ENCODE measurements around the gene CIP2A. TPM values are rescaled to one million over a fixed set of nuclear protein-coding genes. Genes with fewer than 3 reads are reported as not detected.

Gene CIP2A
- total and polyA plus RNA-seq, 2 of the 8 experiments (the other 6 are each of a cell fraction or from before 2014, with no cell fraction given): 11.9 to 38.0 TPM

DNA sequence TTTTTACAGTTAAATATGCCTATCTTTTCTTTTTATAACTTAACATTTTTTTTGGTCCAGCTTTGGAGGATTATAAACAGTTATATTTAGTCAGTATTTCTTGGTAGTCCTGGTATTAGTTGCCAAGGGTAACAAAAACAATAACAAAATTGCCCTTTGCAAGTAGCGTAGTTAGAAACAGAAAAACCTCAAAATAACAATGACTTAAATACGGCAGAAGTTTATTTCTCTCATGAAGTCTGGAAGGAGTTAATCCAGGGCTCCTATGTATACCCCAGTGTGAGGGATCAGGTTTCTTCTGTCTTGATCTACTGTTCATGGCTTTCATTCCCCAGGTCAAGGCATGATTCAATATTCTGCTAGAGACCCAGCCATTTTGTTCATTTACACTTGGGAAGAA is 64.7 kb downstream of the CIP2A start:
- Histone ChIP-seq H3K23ac (ENCODE audit: insufficient read length) (no peak overlapping the region), H2BK20ac (ENCODE audit: low read length) (no peak overlapping the region), H3K14ac (ENCODE audit: insufficient read length) (no peak overlapping the region), H4K5ac (ENCODE audit: insufficient read length, low read depth, low read length) (no peak overlapping the region), H4K20me1 (replicated peaks in 1 of 2; ENCODE audit: control insufficient read depth in 1 of 2, insufficient read depth in 2 of 2, low read length in 2 of 2) (no peaks in the 10 kb centered on the region), H2BK5ac (ENCODE audit: low read depth, low read length) (no peak overlapping the region), H3K4me2 (ENCODE audit: insufficient read depth in 1 of 2, low read depth in 2 of 2, low read length in 2 of 2) (no peak overlapping the region), H3K23me2 (ENCODE audit: low read depth, low read length) (no peaks in the 10 kb centered on the region), H3K27me3 (replicated peaks in 1 of 4; ENCODE audit: control insufficient read depth in 3 of 4, extremely low read depth in 1 of 4, insufficient read depth in 3 of 4, low read length in 3 of 4) (no peaks in the 10 kb centered on the region), H3K27ac (ENCODE audit: low read depth, low read length) (no peak overlapping the region), H2BK15ac (ENCODE audit: low read length) (no peak overlapping the region), H3K36me3 (ENCODE audit: control insufficient read depth in 2 of 4, insufficient read depth in 4 of 4, low read length in 3 of 4) (no peaks in the 10 kb centered on the region), H3K18ac (ENCODE audit: extremely low read depth, low read length) (no peak overlapping the region), H2BK120ac (replicated peaks; ENCODE audit: low read depth, low read length) (no peak overlapping the region), H2BK12ac (ENCODE audit: low read depth, low read length) (no peak overlapping the region), H4K8ac (ENCODE audit: extremely low read depth, insufficient read depth, low read length) (no peak overlapping the region), H2AFZ (ENCODE audit: low read length) (no peak overlapping the region), H3K9me3 (ENCODE audit: insufficient read depth in 2 of 2, low read depth in 1 of 2, low read length in 1 of 2) (no peaks in the 10 kb centered on the region), H3K79me2 (ENCODE audit: control insufficient read depth in 1 of 2, insufficient read depth in 2 of 2, low read length in 2 of 2) (no peaks in the 10 kb centered on the region), H4K91ac (replicated peaks; ENCODE audit: insufficient read length, low read length) (no peak overlapping the region), H2AK5ac (ENCODE audit: low read depth, low read length) (no peak overlapping the region), H3K4ac (replicated peaks; ENCODE audit: insufficient read length, low read depth, low read length) (no peak overlapping the region), H3K4me3 (ENCODE audit: extremely low read depth in 1 of 4, insufficient read depth in 2 of 4, low read depth in 3 of 4, low read length in 4 of 4) (no peak overlapping the region), H3K9ac (replicated peaks in 1 of 4; ENCODE audit: extremely low read depth in 1 of 4, low read depth in 3 of 4, low read length in 3 of 4) (no peak overlapping the region), H3K56ac (replicated peaks; ENCODE audit: insufficient read length, low read depth, low read length) (no peak overlapping the region), H3K4me1 (replicated peaks in 1 of 4; ENCODE audit: control insufficient read depth in 3 of 4, insufficient read depth in 4 of 4, low read length in 3 of 4) (no peaks in the 10 kb centered on the region), H3K79me1 (ENCODE audit: low read depth, low read length) (no peaks in the 10 kb centered on the region)
- POLR2A ChIA-PET (ENCODE audit: partially characterized antibody): interaction anchor here (0.6 to 0.9 kb wide), 2 partner anchors 13 to 19 kb away, joined by 3 read pairs; no protein-coding TSS in a partner anchor
- TF ChIP-seq SP2 (IDR thresholded peaks at IDR 0.05; ENCODE audit: low read length): no peak
- no peak for TF ChIP-seq MAFK (IDR thresholded peaks at IDR 0.05; ENCODE audit: low read depth, low read length)
- TF ChIP-seq, protein P1, sequence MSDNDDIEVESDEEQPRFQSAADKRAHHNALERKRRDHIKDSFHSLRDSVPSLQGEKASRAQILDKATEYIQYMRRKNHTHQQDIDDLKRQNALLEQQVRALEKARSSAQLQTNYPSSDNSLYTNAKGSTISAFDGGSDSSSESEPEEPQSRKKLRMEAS (IDR thresholded peaks at IDR 0.05): no peak
- no peak for TF ChIP-seq CHD2 (IDR thresholded peaks at IDR 0.05; ENCODE audit: low read length)
- TF ChIP-seq POLR2AphosphoS5 (IDR thresholded peaks at IDR 0.05; ENCODE audit: low read depth, low read length): no peak
- TF ChIP-seq CHD1 (IDR thresholded peaks at IDR 0.05; ENCODE audit: low read depth, low read length): no peak
- no peak for TF ChIP-seq JUN (IDR thresholded peaks at IDR 0.05; ENCODE audit: low read depth, low read length)
- TF ChIP-seq JUND (IDR thresholded peaks at IDR 0.05; ENCODE audit: low read length): no peak
- TF ChIP-seq CBX8 (IDR thresholded peaks at IDR 0.05; ENCODE audit: borderline replicate concordance, low read depth, low read length): no peak
- TF ChIP-seq EGR1 (IDR thresholded peaks at IDR 0.05; ENCODE audit: borderline replicate concordance, low read depth, low read length): no peak
- no peak for TF ChIP-seq KDM5A (IDR thresholded peaks at IDR 0.05; ENCODE audit: low read length)
- no peak for TF ChIP-seq POLR2A (IDR thresholded peaks at IDR 0.05; ENCODE audit: control extremely low read depth in 1 of 2, low read depth in 2 of 2, low read length in 2 of 2)
- CTCF ChIA-PET (ENCODE audit: partially characterized antibody): interaction anchor here (2.4 to 2.8 kb wide), 2 partner anchors 12 to 28 kb away, joined by 11 to 15 read pairs; no protein-coding TSS in a partner anchor
- FAIRE-seq (no peak), DNase-seq (ENCODE audit: low read depth in 1 of 2, low spot score in 2 of 2) (no peak)
- 88% methylated on average over 2 of the region's 2 CpGs; no CpG with 5 or more reads in 1 of the 2 experiments for WGBS, 2 experiments (ENCODE audit: extremely low coverage in 1 of 2, insufficient coverage in 1 of 2, insufficient read length in 1 of 2, insufficient replicate concordance in 2 of 2, low coverage in 1 of 2, low lambda C conversion rate in 2 of 2, missing lambda C conversion rate in 1 of 2)
